H9 (cell line): ENCODE data around the gene HMGB4. TPM values are rescaled to one million over a fixed set of nuclear protein-coding genes. Genes with fewer than 3 reads are reported as not detected.

Source experiments
- DNase-seq: peaks from one replicate; pipeline ENCODE4 v3.0.0-alpha.2; 2017
- H2AFZ ChIP-seq: one replicate; pipeline ENCODE4 v1.6.1; 2013; ENCODE audit warnings: mild to moderate bottlenecking, low read length, control low read depth, moderate library complexity
- H2AK5ac ChIP-seq: 2 replicates; pipeline ENCODE4 v1.6.1; 2013; ENCODE audit warnings: low read length, control low read depth, mixed read lengths; ENCODE audit not compliant: insufficient read length
- H2BK120ac ChIP-seq: one replicate; pipeline ENCODE4 v1.6.1; 2013; ENCODE audit warnings: low read depth, mild to moderate bottlenecking, low read length, control low read depth, inconsistent platforms; ENCODE audit not compliant: poor library complexity, severe bottlenecking
- H2BK12ac ChIP-seq: 2 replicates; pipeline ENCODE4 v1.6.1; 2013; ENCODE audit warnings: low read length, control low read depth, mixed read lengths, low read depth; ENCODE audit not compliant: insufficient read length
- H2BK15ac ChIP-seq: 2 replicates; pipeline ENCODE4 v1.6.1; 2013; ENCODE audit warnings: low read depth, low read length, control low read depth
- H2BK20ac ChIP-seq: one replicate; pipeline ENCODE4 v1.6.1; 2013; ENCODE audit warnings: low read depth, mild to moderate bottlenecking, low read length, control low read depth, inconsistent platforms; ENCODE audit not compliant: poor library complexity, severe bottlenecking
- H2BK5ac ChIP-seq: 2 replicates; pipeline ENCODE4 v1.6.1; 2013; ENCODE audit warnings: low read length, control low read depth, mixed read lengths; ENCODE audit not compliant: insufficient read length
- H3K14ac ChIP-seq: 2 replicates; pipeline ENCODE4 v1.6.1; 2013; ENCODE audit warnings: low read length, control low read depth; ENCODE audit not compliant: insufficient read depth
- H3K18ac ChIP-seq: 2 replicates; pipeline ENCODE4 v1.6.1; 2013; ENCODE audit warnings: low read depth, mild to moderate bottlenecking, mixed read lengths, low read length, control low read depth; ENCODE audit not compliant: insufficient read length
- H3K23ac ChIP-seq: 2 replicates; pipeline ENCODE4 v1.6.1; 2013; ENCODE audit warnings: low read length, control low read depth, mixed read lengths, low read depth; ENCODE audit not compliant: insufficient read length
- H3K23me2 ChIP-seq: 2 replicates; pipeline ENCODE4 v1.6.1; 2013; ENCODE audit warnings: low read depth, mild to moderate bottlenecking, mixed read lengths, low read length, control low read depth; ENCODE audit not compliant: insufficient read length, poor library complexity, severe bottlenecking
- H3K27ac ChIP-seq: 2 replicates; pipeline ENCODE4 v1.5.1; 2013; ENCODE audit warnings: low read length, control low read depth, mixed read lengths, low read depth; ENCODE audit not compliant: insufficient read length
- H3K27me3 ChIP-seq: 2 replicates; pipeline ENCODE4 v1.6.1; 2013; ENCODE audit warnings: low read length, control low read depth, inconsistent platforms; ENCODE audit not compliant: insufficient read depth
- H3K4ac ChIP-seq: 2 replicates; pipeline ENCODE4 v1.6.1; 2013; ENCODE audit warnings: low read depth, mild to moderate bottlenecking, control low read depth, inconsistent platforms, low read length, moderate library complexity
- H3K4me1 ChIP-seq: 2 replicates; pipeline ENCODE4 v1.6.1; 2013; ENCODE audit warnings: low read length, control low read depth, inconsistent platforms; ENCODE audit not compliant: insufficient read depth
- H3K4me2 ChIP-seq: 2 replicates; pipeline ENCODE4 v1.6.1; 2013; ENCODE audit warnings: low read length, control low read depth, mixed read lengths; ENCODE audit not compliant: insufficient read length, insufficient read depth
- H3K56ac ChIP-seq: 2 replicates; pipeline ENCODE4 v1.6.1; 2013; ENCODE audit warnings: low read depth, mild to moderate bottlenecking, mixed read lengths, low read length, control low read depth; ENCODE audit not compliant: insufficient read length
- H3K79me1 ChIP-seq: 2 replicates; pipeline ENCODE4 v1.6.1; 2013; ENCODE audit warnings: low read depth, mild to moderate bottlenecking, moderate library complexity, low read length, control low read depth, inconsistent platforms; ENCODE audit not compliant: insufficient read depth, poor library complexity, severe bottlenecking
- H3K79me2 ChIP-seq: 2 replicates; pipeline ENCODE4 v1.6.1; 2013; ENCODE audit warnings: low read length, control low read depth, inconsistent platforms; ENCODE audit not compliant: insufficient read depth
- H3K9ac ChIP-seq: 2 replicates; pipeline ENCODE4 v1.6.1; 2013; ENCODE audit warnings: low read length, control low read depth, mixed read lengths; ENCODE audit not compliant: insufficient read length; ENCODE audit errors: extremely low read depth
- H3K9me3 ChIP-seq: one replicate; pipeline ENCODE4 v1.6.1; 2013; ENCODE audit warnings: low read depth, low read length, inconsistent platforms; ENCODE audit not compliant: control insufficient read depth
- H3T11ph ChIP-seq: one replicate; pipeline ENCODE4 v1.6.1; 2013; ENCODE audit warnings: mild to moderate bottlenecking, low read length, control low read depth, inconsistent platforms
- H4K20me1 ChIP-seq: one replicate; pipeline ENCODE4 v1.6.1; 2013; ENCODE audit not compliant: control insufficient read depth, insufficient read length, insufficient read depth
- H4K5ac ChIP-seq: 2 replicates; pipeline ENCODE4 v1.6.1; 2013; ENCODE audit warnings: low read depth, mild to moderate bottlenecking, mixed read lengths, low read length, control low read depth; ENCODE audit not compliant: insufficient read length
- H4K8ac ChIP-seq: replicated peaks from 2 replicates; pipeline ENCODE4 v1.6.1; 2013; ENCODE audit warnings: low read length, control low read depth, mixed read lengths, low read depth; ENCODE audit not compliant: insufficient read length
- H4K91ac ChIP-seq: 2 replicates; pipeline ENCODE4 v1.6.1; 2013; ENCODE audit warnings: low read depth, mild to moderate bottlenecking, moderate library complexity, mixed read lengths, low read length, control low read depth; ENCODE audit not compliant: insufficient read length
- H3K27ac Mint-ChIP-seq, 3 experiments: 2 replicates in 2 of 3; 3 replicates in 1 of 3; pipeline ENCODE4 v1.8.0; 2020 to 2021; ENCODE audit warnings: mixed read lengths in 3 of 3, mild to moderate bottlenecking in 1 of 3, moderate library complexity in 1 of 3
- H3K27me3 Mint-ChIP-seq: 2 replicates; pipeline ENCODE4 v1.8.0; 2021; ENCODE audit warnings: low read depth, mild to moderate bottlenecking, moderate library complexity, mixed read lengths
- H3K36me3 Mint-ChIP-seq, 3 experiments: 2 replicates in 2 of 3; 3 replicates in 1 of 3; pipeline ENCODE4 v1.8.0; 2020 to 2021; ENCODE audit warnings: low read depth in 3 of 3, mixed read lengths in 3 of 3; ENCODE audit not compliant: insufficient read depth in 1 of 3
- H3K4me1 Mint-ChIP-seq, 2 experiments: 2 replicates each; pipeline ENCODE4 v1.8.0; 2020; ENCODE audit warnings: mixed read lengths in 2 of 2
- H3K4me3 Mint-ChIP-seq, 2 experiments: 2 replicates in 1 of 2; 3 replicates in 1 of 2; pipeline ENCODE4 v1.8.0; 2020 to 2021; ENCODE audit warnings: mild to moderate bottlenecking in 2 of 2, mixed read lengths in 2 of 2, moderate library complexity in 1 of 2
- H3K9me3 Mint-ChIP-seq, 2 experiments: 2 replicates in 1 of 2; 3 replicates in 1 of 2; pipeline ENCODE4 v1.8.0; 2020; ENCODE audit warnings: mild to moderate bottlenecking in 2 of 2, mixed read lengths in 2 of 2, moderate library complexity in 1 of 2
- WGBS: extraction: QIAGEN DNeasy Blood & Tissue Kit; methylation state at CpG from one replicate; pipeline ENCODE4 v1.1.7; 2013; ENCODE audit warnings: missing lambda C conversion rate, low lambda C conversion rate, mixed read lengths; ENCODE audit not compliant: insufficient read length; ENCODE audit errors: extremely low coverage; 5-methylcytosine and 5-hydroxymethylcytosine counted together
- total RNA-seq: library from RNA; stranded (reverse); gene quantifications from 2 replicates; pipeline ENCODE4 v1.2.1, GENCODE V29; 2021
- TF ChIP-seq, protein P1 (sequence below): fragments of 200-600 bp; sonication (generic); conservative IDR thresholded peaks from 3 replicates; pipeline ENCODE4 v1.8.0; 2021; ENCODE audit warnings: antibody characterized with exemption, mild to moderate bottlenecking

Gene HMGB4
- total RNA-seq, 1 experiment from 2014 or later: not detected

GRCh38 chr1:33844166-33844565, 19.7 kb upstream of the HMGB4 start:
- no peaks in the 10 kb centered on the region for H3K27me3 Mint-ChIP-seq
- Histone ChIP-seq H4K5ac (no peak overlapping the region), H4K20me1 (no peaks in the 10 kb centered on the region), H3K27ac (no peak overlapping the region), H4K8ac (no peak overlapping the region), H3K23me2 (no peaks in the 10 kb centered on the region), H3K23ac (no peak overlapping the region), H2BK15ac (no peak overlapping the region), H3K27me3 (no peaks in the 10 kb centered on the region), H3K56ac (no peak overlapping the region), H2BK120ac (no peak overlapping the region), H3K14ac (no peak overlapping the region), H3K9me3 (no peaks in the 10 kb centered on the region), H3K4me1 (peaks cover 6% of the 10 kb centered on the region; the same call in 1 of the 2 replicates), H4K91ac (no peak overlapping the region), H3K4ac (no peak overlapping the region), H3T11ph (no peak overlapping the region), H3K79me2 (no peaks in the 10 kb centered on the region), H3K9ac (no peak overlapping the region), H2BK20ac (no peak overlapping the region), H3K79me1 (no peaks in the 10 kb centered on the region), H3K18ac (no peak overlapping the region), H3K4me2 (no peak overlapping the region), H2BK12ac (no peak overlapping the region), H2AFZ (no peak overlapping the region), H2BK5ac (no peak overlapping the region), H2AK5ac (no peak overlapping the region)
- H3K4me3 Mint-ChIP-seq: no peak overlapping the region
- peaks cover 11% of the 10 kb centered on the region in 2 experiments for H3K4me1 Mint-ChIP-seq
- no peaks in the 10 kb centered on the region for H3K9me3 Mint-ChIP-seq
- TF ChIP-seq, protein P1, sequence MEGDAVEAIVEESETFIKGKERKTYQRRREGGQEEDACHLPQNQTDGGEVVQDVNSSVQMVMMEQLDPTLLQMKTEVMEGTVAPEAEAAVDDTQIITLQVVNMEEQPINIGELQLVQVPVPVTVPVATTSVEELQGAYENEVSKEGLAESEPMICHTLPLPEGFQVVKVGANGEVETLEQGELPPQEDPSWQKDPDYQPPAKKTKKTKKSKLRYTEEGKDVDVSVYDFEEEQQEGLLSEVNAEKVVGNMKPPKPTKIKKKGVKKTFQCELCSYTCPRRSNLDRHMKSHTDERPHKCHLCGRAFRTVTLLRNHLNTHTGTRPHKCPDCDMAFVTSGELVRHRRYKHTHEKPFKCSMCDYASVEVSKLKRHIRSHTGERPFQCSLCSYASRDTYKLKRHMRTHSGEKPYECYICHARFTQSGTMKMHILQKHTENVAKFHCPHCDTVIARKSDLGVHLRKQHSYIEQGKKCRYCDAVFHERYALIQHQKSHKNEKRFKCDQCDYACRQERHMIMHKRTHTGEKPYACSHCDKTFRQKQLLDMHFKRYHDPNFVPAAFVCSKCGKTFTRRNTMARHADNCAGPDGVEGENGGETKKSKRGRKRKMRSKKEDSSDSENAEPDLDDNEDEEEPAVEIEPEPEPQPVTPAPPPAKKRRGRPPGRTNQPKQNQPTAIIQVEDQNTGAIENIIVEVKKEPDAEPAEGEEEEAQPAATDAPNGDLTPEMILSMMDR: no peak
- WGBS: no CpG with 5 or more reads among the region's 5 CpGs
- H3K27ac Mint-ChIP-seq: no peak overlapping the region; a peak in 1 of 7 replicates
- H3K36me3 Mint-ChIP-seq: peaks cover 0 to 4% (median 0%) of the 10 kb centered on the region in 3 experiments; a peak in 3 of 7 replicates
- no peak for DNase-seq
